GM18520 (cell line): Measurements from ENCODE around the gene RIC8A.

Experiments
- ATAC-seq: cut with Tn5 transposase; IDR thresholded peaks from one replicate; pipeline ENCODE4 v1.9.1; 2021; ENCODE audit not compliant: unreplicated experiment

Gene RIC8A

DNA sequence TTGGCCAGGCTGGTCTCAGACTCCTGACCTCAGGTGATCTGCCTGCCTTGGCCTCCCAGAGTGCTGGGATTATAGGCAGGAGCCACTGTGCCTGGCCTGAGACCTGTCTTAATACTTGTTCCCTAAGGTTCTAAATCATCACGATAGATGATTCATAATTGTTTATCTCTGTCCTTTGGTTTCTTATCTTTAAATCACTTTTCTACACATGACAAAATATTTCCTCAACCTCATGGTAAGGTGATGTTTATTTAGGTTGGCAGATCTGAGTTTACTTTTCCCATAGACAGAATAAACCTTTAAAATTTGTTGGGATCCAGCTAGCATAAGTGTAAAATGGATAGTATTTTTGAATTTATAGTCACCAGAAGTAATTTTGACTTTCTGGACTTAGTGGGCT, 32.8 kb downstream of the RIC8A start:
- ATAC-seq, result no peak

DNA sequence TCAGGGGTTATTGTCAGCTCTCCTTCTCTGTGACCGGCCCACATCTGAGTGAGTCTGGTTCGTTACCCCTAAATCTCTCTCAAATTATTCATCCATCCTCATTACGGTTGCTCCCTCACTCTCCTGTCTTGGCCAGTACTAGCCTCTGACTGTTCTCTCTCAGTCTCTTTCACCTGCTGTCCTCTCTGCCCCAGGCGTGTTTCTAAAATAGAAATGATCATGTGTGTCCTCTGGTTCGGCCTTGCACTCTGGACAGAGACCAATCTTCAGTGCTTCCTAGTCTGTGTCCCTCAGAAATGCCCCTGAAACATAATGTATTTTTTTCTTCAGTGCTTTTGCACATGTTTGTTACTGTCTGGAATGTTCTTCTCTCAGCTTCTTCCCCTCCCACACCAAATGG, 34.1 kb downstream of the RIC8A start:
- no peak for ATAC-seq

DNA sequence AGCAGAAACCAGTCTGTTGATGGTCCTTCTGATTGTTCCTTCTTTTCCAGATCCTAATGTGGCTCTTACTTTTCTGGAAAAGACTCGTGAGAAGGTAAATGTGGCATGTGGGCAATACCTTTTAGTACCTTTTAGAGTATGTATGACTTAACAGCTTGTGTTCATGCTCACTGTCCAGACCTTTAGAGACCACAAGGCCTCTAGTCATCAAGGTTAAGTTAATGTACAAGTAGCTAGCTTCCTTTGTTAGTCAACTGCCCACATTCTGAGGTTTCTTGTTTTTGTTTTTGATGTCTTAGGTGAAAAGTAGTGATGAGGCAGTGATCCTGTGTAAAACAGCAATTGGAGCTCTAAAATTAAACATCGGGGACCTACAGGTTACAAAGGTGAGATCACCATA, 36.9 kb downstream of the RIC8A start:
- ATAC-seq, result no peak

DNA sequence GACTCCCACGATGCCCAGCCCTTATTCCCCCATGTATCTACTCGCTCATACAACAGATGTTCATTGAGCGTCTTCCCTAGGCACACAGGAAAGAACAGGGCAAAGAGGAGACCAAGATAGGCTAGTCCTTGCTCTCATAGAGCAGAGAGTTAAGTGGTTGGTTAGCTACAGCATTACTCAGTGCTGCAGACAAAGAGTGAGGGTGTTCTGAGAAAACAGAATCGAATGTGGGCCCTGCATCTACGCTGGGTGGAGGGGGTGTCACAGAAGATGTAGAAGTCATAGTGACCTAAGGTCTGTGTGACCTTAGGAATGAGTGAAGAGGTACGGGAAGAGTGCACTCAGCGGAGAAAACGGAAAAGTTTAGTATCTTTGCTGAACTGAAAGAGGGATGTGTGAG, 41.6 kb downstream of the RIC8A start:
- ATAC-seq, result no peak

DNA sequence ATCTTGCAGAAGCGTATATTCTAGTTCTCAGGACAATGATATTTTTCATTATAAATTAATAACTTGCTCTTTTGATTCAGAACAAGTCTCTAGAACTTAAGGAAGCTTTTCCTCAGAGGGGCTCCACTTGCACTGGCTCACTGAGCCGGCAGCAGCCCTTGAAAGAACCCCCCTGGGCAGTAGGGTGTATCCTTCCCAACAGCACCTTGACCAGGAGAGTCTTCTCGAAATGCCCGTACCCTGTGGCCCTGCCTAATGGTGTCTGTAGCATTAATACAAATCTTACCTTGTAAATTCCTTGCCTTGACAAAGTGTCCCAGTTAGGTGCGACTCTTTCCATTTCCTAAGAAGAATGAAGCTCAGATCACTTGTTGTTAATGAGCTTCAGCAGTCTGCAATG, 42.8 kb downstream of the RIC8A start:
- ATAC-seq, result no peak

DNA sequence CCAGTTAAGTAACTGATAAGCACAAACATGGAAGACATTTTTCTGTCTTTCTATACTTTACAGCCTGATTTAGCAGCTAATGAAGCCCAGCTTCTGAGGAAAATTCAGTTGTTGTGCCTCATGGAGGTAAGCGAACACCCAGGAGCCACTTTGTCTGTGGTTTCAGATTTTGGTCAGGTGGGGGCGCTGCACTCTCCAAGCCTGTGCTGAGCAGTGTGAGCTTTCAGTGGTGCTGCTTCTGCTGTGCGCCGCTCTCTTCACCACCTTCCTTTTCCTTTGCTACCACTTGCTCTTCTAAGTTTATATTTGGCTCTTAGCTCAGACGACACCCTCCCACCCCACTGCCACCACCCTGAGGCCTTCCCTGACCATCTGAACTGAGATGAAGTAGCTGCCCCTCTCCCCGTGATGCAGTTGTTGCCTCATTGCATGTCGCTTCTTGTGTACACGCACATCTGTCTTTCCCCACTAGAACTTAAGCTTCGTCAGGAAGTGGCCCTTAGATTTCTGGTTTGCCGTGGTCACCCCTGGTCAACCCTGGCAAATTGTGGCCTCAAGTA, 43.3 kb downstream of the RIC8A start:
- no peak for ATAC-seq

DNA sequence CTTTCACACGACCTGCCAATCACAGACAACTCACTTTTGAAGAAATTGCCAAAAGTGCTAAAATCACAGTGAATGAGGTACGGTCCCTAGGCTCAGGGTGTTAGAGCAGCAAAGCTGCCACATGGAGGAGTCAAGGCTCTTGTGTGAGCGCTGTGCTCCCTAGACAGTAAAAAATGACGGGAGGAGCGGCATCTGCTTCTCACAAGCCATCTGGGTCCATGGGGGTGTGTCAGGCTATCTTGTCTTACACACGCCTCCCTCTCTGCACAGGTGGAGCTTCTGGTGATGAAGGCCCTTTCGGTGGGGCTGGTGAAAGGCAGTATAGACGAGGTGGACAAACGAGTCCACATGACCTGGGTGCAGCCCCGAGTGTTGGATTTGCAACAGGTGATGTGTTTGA, 44.0 kb downstream of the RIC8A start:
- ATAC-seq, result no peak

DNA sequence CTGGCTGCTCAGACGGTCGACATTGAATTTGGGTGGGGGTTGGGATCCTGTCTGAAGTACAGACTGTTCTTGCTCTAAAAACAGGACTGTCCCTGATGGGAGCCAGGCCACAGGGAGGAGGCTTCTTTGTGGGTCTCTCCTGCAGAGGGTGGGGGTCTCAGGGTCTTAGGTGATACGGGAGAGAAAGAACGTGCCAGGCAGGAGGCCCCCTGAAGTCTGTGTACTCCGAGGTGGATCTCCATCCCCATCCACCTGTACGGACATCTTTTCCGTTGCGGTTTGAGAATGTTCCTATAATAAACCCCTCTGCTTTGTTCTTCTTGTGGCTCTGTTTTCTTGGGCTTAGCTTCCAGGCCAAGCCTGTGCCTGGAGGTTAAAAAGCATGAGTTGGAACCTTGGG, 45.2 kb downstream of the RIC8A start:
- no peak for ATAC-seq

DNA sequence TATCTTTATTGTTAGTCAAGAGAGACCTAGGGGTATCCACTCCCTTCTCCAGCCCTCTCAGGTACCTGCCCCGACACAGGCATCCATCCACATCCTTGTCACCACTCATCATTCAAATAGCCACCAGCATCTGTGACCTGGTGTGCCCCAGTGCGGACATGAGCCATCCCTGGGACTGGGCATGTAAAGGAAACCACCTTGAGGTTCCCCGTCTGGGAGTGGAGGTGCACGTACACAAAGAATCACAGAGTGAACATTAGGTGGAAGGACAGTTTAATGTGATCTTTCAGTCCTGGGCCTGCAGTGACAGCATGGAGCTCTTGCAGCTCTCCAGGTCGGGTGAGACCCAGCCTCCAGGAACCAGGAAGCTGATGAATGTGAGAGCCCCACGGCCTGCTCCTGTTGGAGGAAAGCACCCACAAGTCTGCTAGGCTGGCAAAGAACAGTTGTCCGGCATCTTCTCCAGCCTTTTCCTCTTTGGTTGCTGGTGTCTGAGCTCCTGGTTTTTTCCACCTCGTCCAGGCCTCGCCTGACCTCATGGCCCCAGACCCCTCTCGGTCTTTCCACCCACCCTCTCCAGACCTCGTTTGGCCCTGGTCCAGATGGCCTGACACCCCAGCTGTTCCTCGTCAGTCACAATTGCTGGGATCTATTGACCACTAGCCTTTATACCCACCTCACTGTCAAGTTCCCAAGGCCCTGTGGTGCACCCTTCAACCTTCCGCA, 45.8 kb downstream of the RIC8A start:
- ATAC-seq, result no peak

DNA sequence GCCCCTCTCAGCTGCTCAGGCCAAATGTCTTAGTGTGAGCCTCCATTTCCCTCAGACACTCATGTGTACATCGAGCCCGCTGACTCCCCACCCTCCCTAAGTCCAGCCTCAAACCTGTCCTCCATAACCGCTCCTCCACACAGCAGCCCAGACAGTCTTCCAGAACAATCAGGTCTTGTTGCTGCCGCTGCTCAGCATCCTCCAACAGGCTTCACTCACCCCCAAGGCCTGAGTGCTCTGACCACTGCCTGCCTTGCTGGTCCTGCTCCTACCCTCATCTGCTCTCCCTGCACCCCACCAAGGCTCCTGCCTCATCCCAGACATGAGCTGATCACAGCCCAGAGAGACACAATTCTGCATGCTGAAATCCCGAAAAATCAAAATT, 46.4 kb downstream of the RIC8A start:
- no peak for ATAC-seq

DNA sequence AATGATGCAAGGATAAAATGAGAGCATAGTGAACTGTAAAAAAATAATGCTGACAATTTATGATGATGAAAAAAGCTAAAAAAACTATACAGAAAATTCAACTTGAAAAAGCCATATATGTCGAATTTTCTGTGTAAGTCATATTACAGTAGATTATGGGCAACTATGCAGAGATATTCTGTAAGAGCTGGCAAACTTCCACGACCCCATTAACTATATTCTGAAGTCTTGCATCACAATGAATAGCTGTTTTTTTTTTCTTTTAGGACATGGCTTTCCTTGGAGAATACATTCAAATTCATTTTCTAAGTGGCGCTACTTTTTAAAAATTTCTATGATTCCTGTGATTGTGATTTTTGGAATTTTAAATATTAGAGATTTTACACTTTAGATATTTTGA, 47.7 kb downstream of the RIC8A start:
- no peak for ATAC-seq

DNA sequence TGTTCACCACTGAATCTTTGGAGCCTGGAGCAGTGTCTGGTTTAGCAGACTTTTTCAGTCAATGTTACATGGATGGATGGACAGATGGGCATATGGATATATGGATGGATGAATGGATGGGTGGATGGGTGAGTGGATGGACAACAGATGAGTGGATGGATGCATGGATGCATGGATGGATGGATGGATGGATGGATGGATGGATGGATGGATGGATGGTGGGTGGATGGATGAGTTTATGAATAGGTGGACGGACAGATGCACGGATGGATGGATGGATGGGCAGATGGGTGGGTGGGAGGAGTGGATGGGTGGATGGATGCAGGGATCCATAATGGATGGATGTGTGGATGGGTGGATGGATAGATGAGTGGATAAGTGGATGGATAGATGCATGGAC, 48.3 kb downstream of the RIC8A start:
- ATAC-seq, result no peak

DNA sequence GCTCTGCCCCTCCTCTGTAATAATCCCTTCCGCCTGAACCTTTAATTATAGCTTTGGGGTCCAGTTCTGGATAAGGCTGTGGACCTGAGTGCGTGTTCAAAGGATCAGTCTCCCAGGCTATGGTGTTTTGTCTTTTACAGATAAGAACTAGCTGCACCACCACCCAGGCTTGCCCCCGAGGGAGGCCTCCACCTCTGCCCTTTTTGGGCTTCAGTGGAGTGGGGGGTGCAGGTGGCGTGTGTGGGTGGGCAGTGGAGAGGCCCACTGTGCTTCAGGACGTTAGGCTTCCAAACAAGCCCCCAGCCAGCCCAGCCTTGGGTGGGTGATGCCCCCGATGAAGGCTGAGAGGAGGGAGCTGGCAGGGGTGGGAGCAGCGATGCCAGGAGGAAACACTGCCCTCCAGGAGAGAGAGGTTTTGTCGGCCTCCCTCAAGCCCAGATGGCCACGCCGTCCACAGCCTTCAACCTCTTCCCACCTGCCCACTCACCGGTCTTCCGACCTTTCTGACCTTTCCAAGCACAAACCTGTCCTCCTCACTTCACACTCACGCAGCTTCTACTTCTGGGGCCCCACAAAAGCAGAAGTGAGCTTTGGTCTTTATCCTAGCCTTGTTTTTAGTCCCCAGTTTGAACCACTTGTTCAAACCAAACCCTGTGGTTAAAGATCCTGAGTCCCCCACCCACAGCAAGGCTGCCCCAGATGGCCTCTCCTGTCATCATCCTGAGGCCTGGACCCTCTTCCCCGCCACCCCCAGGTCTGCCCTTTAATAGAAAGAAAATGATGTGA, 49.6 kb downstream of the RIC8A start:
- no peak for ATAC-seq

DNA sequence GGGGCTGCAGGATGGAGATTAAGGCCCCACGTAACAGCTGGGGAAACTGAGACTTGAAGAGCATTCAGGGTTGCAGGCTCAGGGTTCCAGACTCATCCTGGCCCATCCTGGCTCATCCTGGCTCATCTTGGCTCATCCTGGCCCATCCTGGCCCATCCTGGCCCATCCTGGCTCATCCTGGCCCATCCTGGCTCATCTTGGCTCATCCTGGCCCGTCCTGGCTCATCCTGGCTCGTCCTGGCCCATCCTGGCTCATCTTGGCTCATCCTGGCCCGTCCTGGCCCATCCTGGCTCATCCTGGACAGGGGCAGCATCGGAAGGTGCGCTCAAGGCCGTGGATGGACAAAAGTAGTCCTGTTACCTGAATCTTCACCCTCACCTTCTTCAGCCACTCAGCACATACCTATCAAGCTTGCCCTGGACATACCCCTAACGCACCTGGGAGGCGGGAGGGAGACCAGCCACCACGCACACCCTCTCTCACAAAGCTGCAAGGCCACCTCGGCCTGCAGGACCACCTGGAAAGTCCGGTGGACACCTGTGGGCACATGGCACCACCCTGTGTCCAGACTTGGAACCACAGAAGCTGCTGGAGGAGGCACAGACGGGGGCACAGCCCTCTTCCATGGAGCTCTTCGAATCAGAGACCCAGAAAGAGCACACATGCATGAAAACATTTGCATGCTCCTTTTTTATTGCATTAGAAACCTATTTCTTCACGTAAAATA, 50.4 kb downstream of the RIC8A start:
- ATAC-seq, result no peak

DNA sequence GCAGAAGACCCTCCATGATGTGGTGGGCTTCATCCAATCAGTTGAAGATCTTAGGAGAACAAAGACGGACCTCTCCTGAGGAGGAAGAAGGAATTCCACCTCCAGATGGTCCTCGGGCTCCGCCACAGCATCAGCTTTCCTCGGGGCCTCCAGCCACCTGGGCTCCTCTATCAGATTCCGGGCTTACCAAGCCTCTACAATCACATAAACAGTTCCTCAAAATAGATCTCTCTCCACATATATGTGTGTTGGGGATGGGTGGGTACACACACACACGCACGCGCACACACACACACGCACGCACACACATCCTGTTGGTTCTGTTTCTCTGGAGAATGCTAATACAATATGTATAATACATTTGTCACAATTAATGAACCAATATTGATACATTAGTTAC, 51.9 kb downstream of the RIC8A start:
- no peak for ATAC-seq

DNA sequence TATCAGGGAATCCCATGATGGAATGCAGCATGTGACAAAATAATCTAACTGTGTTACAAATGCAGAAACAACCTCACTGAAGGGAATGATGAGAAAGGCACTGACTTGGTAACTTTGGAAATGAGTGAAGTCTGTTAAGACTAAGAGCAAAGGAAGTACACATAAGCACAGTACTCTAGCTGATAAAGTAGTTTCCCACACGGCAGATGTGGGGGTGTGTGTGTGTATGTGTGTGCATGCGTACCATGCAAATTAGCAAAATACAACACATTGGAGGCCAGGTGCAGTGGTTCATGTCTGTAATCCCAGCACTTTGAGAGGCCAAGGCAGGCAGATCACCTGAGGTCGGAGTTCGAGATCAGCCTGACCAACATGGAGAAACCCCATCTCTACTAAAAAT, 54.1 kb downstream of the RIC8A start:
- ATAC-seq, result no peak
